Endodermal cell (in vitro differentiated cells): Measurements from ENCODE around the gene CINP. TPM values are rescaled to one million over a fixed set of nuclear protein-coding genes. Genes with fewer than 3 reads are reported as not detected.

Experiments
- DNase-seq: peaks from one replicate; pipeline ENCODE4 v3.0.0-alpha.2; 2017
- H3K27ac ChIP-seq: 2 replicates; pipeline ENCODE4 v1.5.1; 2013; ENCODE audit warnings: mild to moderate bottlenecking, low read depth, low read length, moderate library complexity
- H3K27me3 ChIP-seq: 2 replicates; pipeline ENCODE4 v1.6.1; 2013; ENCODE audit warnings: mild to moderate bottlenecking, low read length, moderate library complexity; ENCODE audit not compliant: insufficient read depth, control insufficient read depth, poor library complexity, severe bottlenecking
- H3K36me3 ChIP-seq: 2 replicates; pipeline ENCODE4 v1.7.0; 2013; ENCODE audit warnings: mild to moderate bottlenecking, low read length, moderate library complexity; ENCODE audit not compliant: control insufficient read depth, insufficient read depth
- H3K4me1 ChIP-seq: one replicate; pipeline ENCODE4 v1.7.0; 2013; ENCODE audit warnings: low read length; ENCODE audit not compliant: control insufficient read depth, insufficient read depth
- H3K4me3 ChIP-seq: 2 replicates; pipeline ENCODE4 v1.5.1; 2013; ENCODE audit warnings: mild to moderate bottlenecking, low read length, moderate library complexity
- H3K9ac ChIP-seq: 2 replicates; pipeline ENCODE4 v1.6.1; 2013; ENCODE audit warnings: mild to moderate bottlenecking, low read length, moderate library complexity; ENCODE audit not compliant: poor library complexity, severe bottlenecking; ENCODE audit errors: extremely low read depth
- H3K9me3 ChIP-seq: 2 replicates; pipeline ENCODE4 v1.6.1; 2013; ENCODE audit warnings: mild to moderate bottlenecking, low read length, moderate library complexity; ENCODE audit not compliant: control insufficient read depth
- H3K27ac Mint-ChIP-seq: 2 replicates; pipeline ENCODE4 v1.8.0; 2020; ENCODE audit warnings: mixed read lengths
- H3K27me3 Mint-ChIP-seq: 2 replicates; pipeline ENCODE4 v1.8.0; 2021; ENCODE audit warnings: mild to moderate bottlenecking, mixed read lengths; ENCODE audit not compliant: insufficient read depth
- H3K36me3 Mint-ChIP-seq: 2 replicates; pipeline ENCODE4 v1.8.0; 2020; ENCODE audit warnings: low read depth, mixed read lengths
- H3K4me1 Mint-ChIP-seq: 2 replicates; pipeline ENCODE4 v1.8.0; 2020; ENCODE audit warnings: mixed read lengths
- H3K4me3 Mint-ChIP-seq: 2 replicates; pipeline ENCODE4 v1.8.0; 2020; ENCODE audit warnings: mild to moderate bottlenecking, moderate library complexity, mixed read lengths
- H3K9me3 Mint-ChIP-seq: 2 replicates; pipeline ENCODE4 v1.8.0; 2020; ENCODE audit warnings: mild to moderate bottlenecking, mixed read lengths
- WGBS, 2 experiments: methylation state at CpG; one replicate each; pipeline versions ENCODE4 v1.1.5 to v1.1.7; 2013; ENCODE audit warnings: missing lambda C conversion rate in 2 of 2, mixed read lengths in 1 of 2; ENCODE audit not compliant: insufficient coverage in 1 of 2, insufficient read length in 1 of 2; 5-methylcytosine and 5-hydroxymethylcytosine counted together
- long read RNA-seq, 4 experiments: library from polyadenylated mRNA in 2 of 4; library from RNA in 1 of 4; library from capped mRNA in 1 of 4; stranded (forward) in 3 of 4; unstranded in 1 of 4; transcript quantifications; one replicate each; pipeline ENCODE4 v2.0.0, GENCODE V29; 2020 to 2021; ENCODE audit warnings: inconsistent platforms in 1 of 4
- polyA plus RNA-seq, 2 experiments: library from polyadenylated mRNA; stranded (reverse); fragments of 50-300 nt; gene quantifications; one replicate each; pipeline ENCODE4 v1.2.3, GENCODE V29; 2013
- total RNA-seq, 2 donors: library from RNA; stranded (reverse); fragmentation: NEBNext Ultra II Directional in 1 of 2; extraction: Animal tissue kit (Norgen Biotek cat#: 25700) in 1 of 2; gene quantifications; 2 replicates in 1 of 2; 3 replicates in 1 of 2; pipeline ENCODE4 v1.2.1, GENCODE V29; 2021
- TF ChIP-seq, protein P1 (sequence below): fragments of 200-600 bp; sonication (generic); conservative IDR thresholded peaks from 2 replicates; pipeline ENCODE4 v1.5.0; 2021; ENCODE audit warnings: antibody characterized with exemption, mild to moderate bottlenecking

The CINP gene
- 10 to 100 TPM; 33.3 to 38.3 TPM for total RNA-seq
- 33.4 TPM for polyA plus RNA-seq (2013, experiment 1 of 2)
- 39.2 TPM for polyA plus RNA-seq (2013, experiment 2 of 2)
- long read RNA-seq, experiment 1, transcript CINP-201 (5 exons, 955 nt), result major isoform, 10 of 23 reads
- long read RNA-seq, experiment 1, partial matches to known transcripts, result 11 of 23 reads
- long read RNA-seq, experiment 1, other reads (novel, unspliced or antisense), result 2 of 23 reads
- long read RNA-seq, experiment 2, full-length matches to known transcripts, result 45 of 48 reads
- long read RNA-seq, experiment 2, partial matches to known transcripts, result 1 of 48 reads
- long read RNA-seq, experiment 2, other reads (novel, unspliced or antisense), result 2 of 48 reads
- long read RNA-seq, experiment 3, full-length matches to known transcripts, result 49 of 52 reads
- long read RNA-seq, experiment 3, partial matches to known transcripts, result 0 of 52 reads
- long read RNA-seq, experiment 3, other reads (novel, unspliced or antisense), result 3 of 52 reads
- long read RNA-seq, experiment 4, transcript CINP-201 (5 exons, 955 nt), result major isoform, 115 of 120 reads
- long read RNA-seq, experiment 4, partial matches to known transcripts, result 1 of 120 reads
- long read RNA-seq, experiment 4, other reads (novel, unspliced or antisense), result 2 of 120 reads

DNA sequence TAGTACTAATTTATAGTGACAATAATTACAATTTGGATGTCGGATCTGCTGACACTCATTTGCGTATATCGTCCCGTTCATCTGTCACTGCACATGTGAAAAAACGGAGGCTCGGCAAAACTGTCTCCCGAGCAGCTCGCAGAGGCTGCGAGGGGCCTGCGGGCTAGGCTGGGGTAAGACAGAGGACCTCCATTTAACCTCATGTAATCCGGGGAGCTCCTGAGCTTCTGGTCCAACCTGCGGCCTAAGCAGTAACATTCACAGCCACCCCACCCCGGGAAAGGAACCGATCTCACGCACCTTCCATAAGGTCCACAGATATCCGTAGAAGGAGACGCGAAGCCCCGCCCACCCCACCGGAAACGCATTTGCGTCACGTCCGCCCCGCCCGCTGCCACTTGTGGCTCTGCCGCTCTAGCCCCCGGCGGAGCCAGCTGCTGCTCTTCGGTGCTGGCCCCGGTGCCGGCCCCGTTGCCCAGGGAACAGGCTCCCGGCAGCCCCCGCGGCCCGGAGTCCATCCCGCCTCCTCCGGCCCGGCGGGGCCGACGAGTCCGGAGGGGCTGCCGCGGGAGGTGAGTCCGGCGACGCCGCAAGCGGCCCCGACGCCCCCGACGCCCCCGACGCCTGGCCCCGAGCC lies at the start of gene CINP, which contains the start of gene TECPR2:
TSS of gene CINP (minus strand) at position 346 of the 637 bp plus-strand sequence. CDS start at position 307, 39 bp downstream.
TSS of gene TECPR2 (plus strand) at position 397 of the 637 bp plus-strand sequence. CDS start 13,781 bp downstream, outside the sequence.
- Mint-ChIP-seq H3K36me3 (peaks cover 8% of the 10 kb centered on the region), H3K27ac (peak within 1 kb of the TSS; percentile 93), H3K4me1 (peaks cover 10% of the 10 kb centered on the region), H3K9me3 (no peaks in the 10 kb centered on the region), H3K4me3 (no peak within 1 kb of the TSS), H3K27me3 (no peaks in the 10 kb centered on the region)
- peak within 1 kb of the TSS; percentile 99 for H3K4me3 ChIP-seq
- peak; percentile 99 for DNase-seq
- TF ChIP-seq, protein P1, sequence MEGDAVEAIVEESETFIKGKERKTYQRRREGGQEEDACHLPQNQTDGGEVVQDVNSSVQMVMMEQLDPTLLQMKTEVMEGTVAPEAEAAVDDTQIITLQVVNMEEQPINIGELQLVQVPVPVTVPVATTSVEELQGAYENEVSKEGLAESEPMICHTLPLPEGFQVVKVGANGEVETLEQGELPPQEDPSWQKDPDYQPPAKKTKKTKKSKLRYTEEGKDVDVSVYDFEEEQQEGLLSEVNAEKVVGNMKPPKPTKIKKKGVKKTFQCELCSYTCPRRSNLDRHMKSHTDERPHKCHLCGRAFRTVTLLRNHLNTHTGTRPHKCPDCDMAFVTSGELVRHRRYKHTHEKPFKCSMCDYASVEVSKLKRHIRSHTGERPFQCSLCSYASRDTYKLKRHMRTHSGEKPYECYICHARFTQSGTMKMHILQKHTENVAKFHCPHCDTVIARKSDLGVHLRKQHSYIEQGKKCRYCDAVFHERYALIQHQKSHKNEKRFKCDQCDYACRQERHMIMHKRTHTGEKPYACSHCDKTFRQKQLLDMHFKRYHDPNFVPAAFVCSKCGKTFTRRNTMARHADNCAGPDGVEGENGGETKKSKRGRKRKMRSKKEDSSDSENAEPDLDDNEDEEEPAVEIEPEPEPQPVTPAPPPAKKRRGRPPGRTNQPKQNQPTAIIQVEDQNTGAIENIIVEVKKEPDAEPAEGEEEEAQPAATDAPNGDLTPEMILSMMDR, result no peak
- H3K9me3 ChIP-seq, result no peaks in the 10 kb centered on the region
- H3K36me3 ChIP-seq, result peaks cover 9% of the 10 kb centered on the region
- peak within 1 kb of the TSS; percentile 70 for H3K9ac ChIP-seq
- 0 to 2% methylated on average over 25 to 58 of the region's 58 CpGs for WGBS, 2 experiments
- no peaks in the 10 kb centered on the region for H3K27me3 ChIP-seq
- H3K4me1 ChIP-seq, result peaks cover 5% of the 10 kb centered on the region
- peak within 1 kb of the TSS; percentile 52 for H3K27ac ChIP-seq

GRCh38 chr14:102408724-102409123 lies 46.0 kb upstream of the CINP start:
- Histone ChIP-seq H3K9me3 (peaks cover under 1% of the 10 kb centered on the region), H3K27ac (no peak overlapping the region), H3K4me1 (no peaks in the 10 kb centered on the region), H3K36me3 (peaks cover 23% of the 10 kb centered on the region), H3K27me3 (no peaks in the 10 kb centered on the region), H3K4me3 (no peak overlapping the region), H3K9ac (no peak overlapping the region)
- H3K4me3 Mint-ChIP-seq, result no peak overlapping the region
- no peaks in the 10 kb centered on the region for H3K27me3 Mint-ChIP-seq
- peaks cover 12% of the 10 kb centered on the region for H3K4me1 Mint-ChIP-seq
- peaks cover 37% of the 10 kb centered on the region for H3K36me3 Mint-ChIP-seq
- TF ChIP-seq, protein P1, result no peak
- no peak for DNase-seq
- H3K27ac Mint-ChIP-seq, result peak overlapping the region; percentile 77
- peaks cover under 1% of the 10 kb centered on the region for H3K9me3 Mint-ChIP-seq

- no peaks in the 10 kb centered on the region for H3K4me1 ChIP-seq
- peaks cover 16% of the 10 kb centered on the region for H3K9me3 Mint-ChIP-seq
- no peak overlapping the region for H3K27ac ChIP-seq
- peaks cover 28% of the 10 kb centered on the region for H3K36me3 ChIP-seq
- WGBS, 2 experiments, result 92 to 96% methylated on average over 5 to 7 of the region's 7 CpGs
- no peak overlapping the region for H3K27ac Mint-ChIP-seq
- DNase-seq, result no peak
- TF ChIP-seq, protein P1, result no peak
- H3K4me3 Mint-ChIP-seq, result no peak overlapping the region
- H3K4me3 ChIP-seq, result no peak overlapping the region
- no peak overlapping the region for H3K9ac ChIP-seq
- H3K9me3 ChIP-seq, result peaks cover 14% of the 10 kb centered on the region
- H3K27me3 ChIP-seq, result no peaks in the 10 kb centered on the region
- H3K27me3 Mint-ChIP-seq, result no peaks in the 10 kb centered on the region
- H3K36me3 Mint-ChIP-seq, result peaks cover 50% of the 10 kb centered on the region
- peaks cover 12% of the 10 kb centered on the region for H3K4me1 Mint-ChIP-seq
These were observed 44.6 kb upstream of the CINP start for GRCh38 chr14:102407258-102407657.
